H54 (cell line): ENCODE measurements around the gene SHISAL1.

Experiments used
- DNase-seq: peaks from one replicate; pipeline ENCODE4 v3.0.0; 2011; ENCODE audit warnings: low spot score, mixed read lengths; ENCODE audit not compliant: insufficient read length
- FAIRE-seq: peaks from 3 replicates; lab custom pipeline; 2011; peaks lifted over from hg19 to GRCh38; lab: Jason Lieb, UNC
- POLR2A ChIP-seq: IDR thresholded peaks from 2 replicates; pipeline ENCODE4 v1.6.1; 2011; ENCODE audit warnings: low read depth, mild to moderate bottlenecking, low read length

Gene SHISAL1

DNA sequence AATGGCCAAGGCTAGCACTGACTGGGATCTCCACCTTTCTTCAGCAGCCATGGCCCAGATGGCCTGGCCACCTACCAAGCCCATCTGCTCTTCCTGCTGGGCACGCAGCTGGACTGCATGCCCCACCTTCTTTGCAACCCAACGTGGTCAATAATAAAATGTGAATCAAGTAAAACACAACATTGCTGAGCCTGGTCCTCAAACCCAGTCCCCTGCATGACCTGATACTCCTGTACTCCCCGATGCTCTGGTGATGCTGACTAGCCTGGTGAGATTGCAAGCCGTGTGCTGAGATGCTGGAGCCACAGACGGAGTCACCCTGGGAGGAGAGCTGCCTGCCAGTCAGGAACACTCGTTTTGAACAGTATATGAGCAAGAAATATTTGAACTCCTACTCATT, 98.0 kb downstream of the SHISAL1 start:
- no peak for FAIRE-seq
- DNase-seq, result no peak
- TF ChIP-seq POLR2A, result no peak

GRCh38 chr22:44214187-44214586, 98.6 kb downstream of the SHISAL1 start:
- DNase-seq (no peak), FAIRE-seq (no peak)
- no peak for TF ChIP-seq POLR2A

GRCh38 chr22:44213489-44214043, 99.2 kb downstream of the SHISAL1 start:
- DNase-seq (no peak), FAIRE-seq (no peak)
- no peak for TF ChIP-seq POLR2A

GRCh38 chr22:44212936-44213335, 99.8 kb downstream of the SHISAL1 start:
- DNase-seq (no peak), FAIRE-seq (no peak)
- TF ChIP-seq POLR2A, result no peak

DNA sequence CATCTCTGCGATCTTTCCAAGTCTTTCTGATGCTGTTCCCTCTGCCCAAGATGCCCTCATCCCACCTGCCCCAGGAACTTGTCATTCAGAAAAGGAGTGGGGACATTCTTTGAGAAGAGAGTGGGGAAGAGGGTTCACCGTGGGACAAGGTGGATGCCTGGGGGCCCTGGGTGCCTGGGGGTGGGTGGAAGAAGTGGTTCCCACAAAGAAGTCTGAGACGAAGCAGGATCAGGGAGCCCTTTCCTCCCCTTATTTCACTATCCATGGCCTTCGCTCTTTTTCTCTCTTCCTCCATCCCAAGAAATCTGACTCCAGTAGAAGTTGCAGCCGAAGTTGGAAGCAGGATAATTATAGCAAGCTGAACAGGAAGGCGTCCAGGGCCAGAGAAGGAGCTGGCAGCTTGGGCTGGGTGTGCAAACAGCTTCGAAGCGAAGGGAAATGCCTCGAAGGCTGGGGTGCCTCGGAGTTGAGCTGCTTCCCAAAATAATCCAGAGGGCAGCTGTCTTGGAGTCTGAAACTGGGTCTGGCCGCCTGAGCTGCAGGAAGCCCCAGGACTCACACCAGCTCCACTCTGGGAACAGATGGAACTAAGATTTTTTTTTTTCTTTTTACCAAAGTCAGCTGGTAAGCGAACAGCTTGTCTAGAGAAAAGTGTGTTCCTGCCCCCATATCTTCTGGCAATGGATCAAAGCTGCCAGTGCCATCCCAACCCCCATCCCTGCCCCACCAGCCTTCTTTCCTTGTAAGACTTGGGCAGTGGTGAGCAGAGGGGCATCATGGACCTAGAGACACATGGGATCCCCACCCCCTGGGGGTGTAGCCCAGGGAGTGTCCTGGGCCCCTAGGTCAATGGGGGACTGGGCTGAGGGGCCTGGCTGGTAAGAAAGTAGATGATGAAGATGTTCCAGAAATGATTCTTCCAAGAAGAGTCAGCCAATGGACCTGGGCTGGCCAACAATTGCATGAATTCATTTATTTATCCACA, 100.5 kb downstream of the SHISAL1 start:
- FAIRE-seq (no peak), DNase-seq (no peak)

DNA sequence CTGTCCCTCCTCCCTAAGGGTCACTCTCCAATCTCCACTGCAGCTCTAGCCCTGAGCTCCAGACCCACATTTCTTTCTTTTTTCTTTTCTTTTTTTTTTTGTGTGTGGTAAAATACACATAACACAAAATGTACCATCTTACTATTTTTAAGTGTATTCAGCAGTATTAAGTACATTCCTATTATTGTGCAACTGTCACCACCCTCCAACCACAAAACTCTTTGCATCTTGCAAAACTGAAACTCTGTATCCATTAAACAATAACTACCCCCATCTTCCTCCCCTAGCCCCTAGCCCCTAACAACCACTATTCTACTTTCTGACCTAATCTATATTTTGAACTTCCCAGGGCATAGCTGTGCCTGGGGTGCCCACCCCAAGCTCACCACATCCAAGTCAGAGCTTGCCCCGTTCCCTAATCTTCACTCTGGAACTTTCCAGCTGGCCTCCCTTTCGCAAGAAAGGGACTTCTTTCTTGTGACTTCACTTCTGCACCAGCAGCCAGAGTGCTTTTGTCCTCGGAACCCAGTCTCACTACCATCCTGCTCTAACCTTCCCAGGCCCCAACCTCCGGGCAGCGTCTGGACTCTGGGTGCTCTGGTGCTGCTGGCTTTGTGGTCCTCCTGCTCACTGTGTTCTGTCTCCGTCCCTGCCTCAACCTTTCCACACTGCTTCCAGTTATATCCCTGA, 101.3 kb downstream of the SHISAL1 start:
- no peak for TF ChIP-seq POLR2A
- no peak for DNase-seq
- FAIRE-seq, result no peak

More for the DNA sequence above, 100.5 kb downstream of the SHISAL1 start:
- no peak for TF ChIP-seq POLR2A

GRCh38 chr22:44210722-44211121, 102.0 kb downstream of the SHISAL1 start:
- no peak for DNase-seq
- TF ChIP-seq POLR2A, result no peak
- FAIRE-seq, result no peak

GRCh38 chr22:44209343-44209742, 103.4 kb downstream of the SHISAL1 start:
- FAIRE-seq, result no peak
- no peak for TF ChIP-seq POLR2A
- no peak for DNase-seq

DNA sequence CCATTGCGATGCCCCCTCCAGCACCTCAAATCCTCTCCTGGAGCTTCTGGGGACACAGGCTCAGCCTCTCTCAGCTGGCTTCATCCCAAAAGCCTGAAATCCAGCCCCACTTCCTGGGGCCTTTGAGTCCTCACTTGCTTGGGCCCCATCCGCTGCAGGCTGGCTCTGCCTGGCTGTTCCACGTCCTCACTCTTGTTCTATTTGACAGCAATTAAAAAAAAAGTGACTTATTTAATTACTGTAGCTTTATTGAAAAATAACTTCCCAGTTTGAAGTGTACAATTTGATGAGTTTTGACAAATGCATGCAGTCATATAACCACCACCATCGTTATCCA, 104.8 kb downstream of the SHISAL1 start:
- TF ChIP-seq POLR2A, result no peak
- DNase-seq, result no peak
- no peak for FAIRE-seq

GRCh38 chr22:44207173-44207980, 105.4 kb downstream of the SHISAL1 start:
- FAIRE-seq, result no peak
- DNase-seq, result no peak
- TF ChIP-seq POLR2A, result no peak

GRCh38 chr22:44206696-44207095, 106.1 kb downstream of the SHISAL1 start:
- no peak for TF ChIP-seq POLR2A
- no peak for FAIRE-seq
- DNase-seq, result no peak

DNA sequence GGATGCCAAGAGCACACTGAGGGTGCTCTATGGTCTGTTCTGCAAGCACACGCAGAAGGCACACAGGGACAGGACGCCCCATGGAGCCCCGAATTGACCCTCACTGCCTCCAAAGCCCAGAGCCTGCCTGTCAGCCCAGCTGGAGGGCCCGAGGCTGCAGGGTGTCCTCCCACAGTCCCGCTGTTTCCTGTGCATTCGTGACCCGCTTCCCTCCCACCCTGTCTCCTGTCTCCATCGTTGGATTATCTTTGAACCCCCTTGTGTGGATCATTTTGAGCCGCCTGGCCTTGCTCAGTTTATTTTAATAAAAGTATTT, 106.5 kb downstream of the SHISAL1 start:
- no peak for TF ChIP-seq POLR2A
- FAIRE-seq (no peak), DNase-seq (no peak)

- FAIRE-seq (no peak), DNase-seq (no peak)
- no peak for TF ChIP-seq POLR2A
Observed at GRCh38 chr22:44205516-44206329, 107.0 kb downstream of the SHISAL1 start.
